HG03064 (cell line): Measurements from ENCODE around the gene CHD6.

Experiments
- ATAC-seq: cut with Tn5 transposase; IDR thresholded peaks from one replicate; pipeline ENCODE4 v1.9.1; 2021; ENCODE audit warnings: low read depth; ENCODE audit not compliant: unreplicated experiment

Gene CHD6

DNA sequence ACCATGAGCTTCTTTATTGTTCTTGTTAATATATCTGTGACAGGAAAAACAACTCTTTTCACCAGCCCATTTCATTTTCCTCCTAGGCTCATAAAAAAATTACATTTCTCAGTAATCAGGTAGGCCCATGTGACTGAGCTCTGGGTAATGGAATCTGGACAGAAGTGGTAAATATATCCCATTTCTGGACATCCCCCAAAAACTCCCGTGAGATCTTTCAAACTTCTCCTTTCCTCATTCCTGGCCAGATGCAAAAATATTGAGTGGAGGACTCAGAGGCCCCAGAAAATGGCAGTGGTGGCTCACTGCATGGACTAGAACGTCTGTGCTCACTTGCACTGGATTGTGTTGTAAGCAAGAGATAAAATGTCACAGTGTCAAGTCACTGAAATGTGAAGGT, 3.8 kb upstream of the CHD6 start:
- no peak for ATAC-seq

GRCh38 chr20:41621421-41621820, 3.2 kb upstream of the CHD6 start:
- no peak for ATAC-seq

- ATAC-seq, result no peak
Observed at GRCh38 chr20:41619360-41620100, 1.4 kb upstream of the CHD6 start.

DNA sequence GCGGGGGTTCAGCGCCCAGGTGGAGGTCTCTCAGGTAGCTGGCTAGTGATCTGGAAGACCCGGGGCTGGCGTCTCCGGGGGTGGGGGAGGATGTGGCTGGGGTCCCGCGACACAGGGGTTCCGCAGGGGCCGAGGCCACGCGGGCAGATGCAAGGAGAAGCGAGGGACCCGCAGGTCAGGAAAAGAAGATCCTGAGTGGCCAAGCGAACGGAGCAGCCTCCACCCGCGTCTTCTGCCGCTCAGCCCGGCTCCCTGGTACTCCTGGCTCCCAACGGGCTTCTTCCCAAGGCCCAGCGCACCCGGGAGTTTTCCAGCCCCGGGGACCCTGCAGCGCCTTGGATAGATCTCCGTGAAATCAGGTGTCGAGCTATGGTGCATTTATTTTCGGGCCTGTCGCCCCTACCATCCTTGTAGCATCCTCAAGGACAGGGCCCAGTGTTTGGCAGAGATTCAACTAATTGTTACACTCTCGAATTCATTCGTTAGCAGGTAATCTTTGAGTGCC, 682 bp upstream of the CHD6 start:
- ATAC-seq, result no peak

- peak; percentile 13 for ATAC-seq
Observed at GRCh38 chr20:41617059-41617901, 897 bp downstream of the CHD6 start.

- no peak for ATAC-seq
Observed at GRCh38 chr20:41616228-41616627, 1.9 kb downstream of the CHD6 start.

DNA sequence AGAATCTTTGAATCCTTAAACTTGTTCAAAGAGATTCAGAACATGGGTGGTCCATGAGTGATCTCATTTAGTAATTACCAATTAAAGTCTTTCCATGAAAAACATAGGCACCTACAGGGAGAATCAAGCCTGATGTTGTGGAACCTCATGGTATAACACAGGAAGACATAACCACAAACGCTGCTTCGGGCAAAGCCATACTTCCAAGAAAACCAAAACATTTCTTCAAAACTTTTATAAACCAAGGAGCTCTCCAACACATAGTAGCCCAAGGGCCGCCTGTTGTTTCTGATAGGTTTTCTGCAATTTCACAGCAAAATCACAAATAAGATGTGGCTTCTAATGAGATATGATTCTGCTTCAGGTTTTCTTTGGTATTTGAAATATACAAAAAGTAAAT, 2.5 kb downstream of the CHD6 start:
- no peak for ATAC-seq

DNA sequence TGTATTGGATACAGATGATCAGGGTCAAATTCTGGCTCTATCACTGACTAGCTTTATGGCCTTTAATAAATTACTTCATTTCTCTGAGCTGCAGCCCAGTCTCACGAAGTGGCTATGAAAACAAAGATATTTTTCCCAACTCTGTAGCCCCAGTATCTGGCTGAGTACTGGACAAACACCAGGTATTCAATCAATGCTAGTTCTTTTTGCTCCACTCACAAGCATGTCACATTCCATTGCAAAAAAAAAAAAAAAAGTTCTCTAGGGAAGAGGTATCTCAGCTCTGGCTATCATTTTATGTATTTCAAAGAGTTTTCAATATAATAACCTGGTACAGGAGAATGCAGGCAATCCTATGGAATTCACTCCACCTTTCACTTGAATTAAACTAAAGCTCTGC, 3.1 kb downstream of the CHD6 start:
- no peak for ATAC-seq

GRCh38 chr20:41613321-41613720, 4.9 kb downstream of the CHD6 start:
- no peak for ATAC-seq

- no peak for ATAC-seq
Observed at GRCh38 chr20:41609474-41609873, 8.7 kb downstream of the CHD6 start.

DNA sequence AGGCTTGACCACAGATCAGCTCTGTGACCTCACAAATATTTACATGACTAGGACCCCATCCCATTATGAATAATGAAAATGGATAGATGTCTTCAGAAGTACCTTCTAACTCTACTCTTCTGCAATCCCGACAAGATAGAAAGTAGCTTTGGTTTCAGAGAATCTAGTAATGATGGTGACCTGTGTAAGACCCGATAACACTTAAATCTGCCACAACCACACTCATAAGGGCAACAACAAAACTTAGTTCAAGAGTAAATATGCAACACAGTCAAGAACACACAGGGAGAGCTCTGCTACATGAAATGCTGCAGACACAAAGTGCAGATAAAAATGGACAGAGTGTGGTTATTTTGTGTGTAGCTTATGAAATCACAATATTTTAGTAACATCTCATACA, 9.6 kb downstream of the CHD6 start:
- ATAC-seq, result no peak

DNA sequence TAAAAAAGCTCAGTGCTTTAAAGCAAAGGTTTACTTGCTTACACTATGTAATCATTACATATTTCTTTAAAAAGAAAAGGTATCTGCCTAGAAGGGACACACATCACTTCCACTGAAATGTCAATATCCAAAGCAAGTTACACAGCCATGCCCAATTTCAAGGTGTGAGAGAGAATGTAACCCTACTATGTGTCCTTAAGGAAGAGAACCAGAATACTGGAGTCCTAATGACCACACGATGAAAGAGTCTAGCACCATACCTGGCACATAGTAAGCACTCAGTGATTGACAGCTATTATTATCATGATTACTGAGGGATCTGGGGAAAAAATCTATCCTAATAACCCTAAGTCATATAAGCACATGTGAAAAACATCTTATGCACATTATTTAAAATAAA, 10.4 kb downstream of the CHD6 start:
- no peak for ATAC-seq

DNA sequence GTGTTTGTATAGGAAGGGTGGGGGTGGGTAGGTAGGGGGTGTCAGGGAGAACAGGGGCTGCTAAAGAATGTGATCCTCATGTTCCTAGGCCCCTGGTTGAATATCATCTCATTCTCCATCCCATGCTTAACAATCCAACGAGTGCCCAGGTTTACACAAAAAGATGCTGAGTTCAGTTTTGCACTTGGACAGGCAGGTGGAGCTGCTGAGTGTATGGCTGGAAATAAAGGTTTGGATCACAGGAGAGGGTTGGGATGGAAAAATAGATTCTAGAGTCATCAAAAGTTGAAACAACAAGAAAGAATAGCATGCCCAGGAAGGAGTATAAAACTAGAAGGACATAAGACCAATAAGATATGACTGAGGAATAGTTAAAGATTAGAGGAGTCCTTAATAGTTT, 14.2 kb downstream of the CHD6 start:
- no peak for ATAC-seq

GRCh38 chr20:41601742-41602141, 16.4 kb downstream of the CHD6 start:
- no peak for ATAC-seq

DNA sequence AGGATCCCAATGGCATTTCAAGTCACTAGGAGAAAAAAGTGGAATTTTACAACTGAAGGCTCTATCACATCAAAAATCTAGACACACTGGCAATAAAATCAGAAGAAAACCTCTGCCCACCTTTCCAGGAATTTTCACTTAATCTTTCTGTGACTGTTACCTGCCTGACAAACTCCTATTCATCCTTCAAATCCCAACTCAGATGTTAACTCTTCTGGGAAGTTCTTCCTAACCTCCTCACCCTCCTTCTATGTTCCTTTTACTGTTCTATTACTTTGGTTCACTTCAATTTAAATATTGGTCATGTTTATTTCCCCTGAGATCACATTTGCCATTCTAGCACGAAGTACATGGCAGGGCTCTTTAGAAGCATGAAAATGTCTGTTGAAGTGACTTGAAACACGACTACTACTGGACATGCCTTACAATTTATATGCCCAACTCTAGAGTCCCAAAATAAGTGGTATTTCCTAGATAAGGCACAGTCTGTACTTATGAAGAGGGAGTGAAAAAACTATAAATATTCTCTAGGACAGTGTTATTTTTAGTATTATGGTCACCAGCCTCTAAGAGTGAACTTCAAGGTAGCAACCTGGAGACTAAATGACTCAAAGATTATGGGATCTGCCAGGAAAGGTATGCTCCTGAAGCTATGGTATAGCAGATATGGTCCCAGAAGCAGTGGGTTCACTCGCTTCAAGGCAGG, 17.1 kb downstream of the CHD6 start:
- no peak for ATAC-seq

DNA sequence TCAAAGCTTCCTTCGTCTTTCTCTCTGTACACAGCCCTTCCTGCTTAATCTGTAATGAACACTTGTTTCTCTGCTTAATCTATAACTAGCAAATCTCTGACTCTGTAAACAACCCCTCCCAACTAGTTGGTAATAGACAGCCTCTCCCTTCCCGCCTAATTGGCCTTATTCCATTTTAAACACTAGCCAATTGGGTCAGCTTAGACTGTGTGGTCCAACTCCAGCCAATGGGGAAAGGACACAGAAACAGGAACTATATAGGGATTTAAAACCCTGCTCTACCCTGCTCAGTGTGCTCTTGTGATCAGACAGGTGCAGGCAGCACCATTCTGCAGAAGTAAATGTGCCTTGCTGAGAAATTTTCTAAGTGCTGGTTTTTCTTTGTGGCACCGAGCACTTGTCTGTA, 18.5 kb downstream of the CHD6 start:
- ATAC-seq, result no peak

DNA sequence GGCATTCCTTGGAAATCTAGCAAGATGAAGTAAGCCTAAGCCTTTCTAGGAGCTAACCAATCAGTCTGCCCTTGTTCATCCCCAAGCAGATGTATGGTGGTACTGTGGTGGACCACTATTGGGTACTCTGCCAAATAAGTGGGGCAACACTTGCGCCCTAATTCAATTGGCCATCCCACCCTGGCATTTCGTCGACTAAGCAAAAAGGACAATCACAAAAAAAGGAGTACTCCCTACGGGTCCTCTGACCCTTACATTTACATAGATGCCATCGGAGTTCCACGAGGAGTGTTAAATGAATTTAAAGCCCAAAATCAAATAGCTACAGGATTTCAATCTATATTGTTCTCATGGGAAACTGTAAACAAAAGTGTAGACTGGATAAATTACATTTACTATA, 19.5 kb downstream of the CHD6 start:
- ATAC-seq, result no peak

- no peak for ATAC-seq
Observed at GRCh38 chr20:41594514-41595322, 23.5 kb downstream of the CHD6 start.

DNA sequence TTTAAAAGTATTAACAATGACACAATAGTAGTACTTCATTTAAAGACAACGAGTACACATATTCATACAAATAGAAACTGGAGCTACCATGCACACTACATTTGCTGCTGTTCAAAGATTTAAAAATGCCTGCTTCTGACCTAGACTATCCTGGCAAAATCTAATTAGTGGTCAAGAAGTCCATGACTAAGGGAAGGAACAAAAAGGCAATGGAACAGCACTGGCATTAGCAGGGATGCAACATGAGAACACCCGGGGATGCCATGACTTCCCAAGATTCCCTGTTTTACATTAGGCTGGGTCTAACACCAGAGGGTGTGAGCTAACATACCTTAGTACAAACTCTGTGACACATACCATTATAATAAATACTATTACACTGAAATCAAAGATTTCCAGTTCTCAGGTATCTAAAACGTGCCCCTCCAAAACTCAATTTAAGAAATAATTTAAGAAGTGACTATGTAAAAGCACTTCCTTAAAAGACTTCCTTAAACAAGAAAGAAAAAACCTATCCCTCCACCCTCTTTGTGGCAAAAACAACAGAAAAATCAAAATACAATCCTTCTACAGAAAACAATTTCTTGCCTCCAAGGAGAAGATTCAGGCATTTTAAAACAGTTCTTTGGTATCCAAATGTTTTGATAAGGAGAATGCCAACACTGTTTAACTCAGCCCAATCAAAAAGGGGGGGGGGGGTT, 25.5 kb downstream of the CHD6 start:
- ATAC-seq, result no peak

GRCh38 chr20:41587956-41588355, 30.2 kb downstream of the CHD6 start:
- no peak for ATAC-seq
